HG03103 (cell line): ENCODE results near the gene CDC25C.

Experiments
- ATAC-seq: cut with Tn5 transposase; IDR thresholded peaks from one replicate; pipeline ENCODE4 v1.9.1; 2021; ENCODE audit warnings: low read depth; ENCODE audit not compliant: unreplicated experiment

CDC25C gene

GRCh38 chr5:138331449-138332368 lies at the start of gene CDC25C:
Gene CDC25C, minus strand, starts transcription at chr5:138331804. Its CDS starts 624 bp downstream, at chr5:138331180.
- peak; percentile 99 for ATAC-seq

GRCh38 chr5:138372653-138373052 lies 41.0 kb upstream of the CDC25C start:
- ATAC-seq = no peak

GRCh38 chr5:138372225-138372624 lies 40.6 kb upstream of the CDC25C start:
- no peak for ATAC-seq

- no peak for ATAC-seq
These were observed 39.9 kb upstream of the CDC25C start for GRCh38 chr5:138371454-138371853.

GRCh38 chr5:138370537-138370936 lies 38.9 kb upstream of the CDC25C start:
- no peak for ATAC-seq

- no peak for ATAC-seq
These were observed 38.1 kb upstream of the CDC25C start for GRCh38 chr5:138369706-138370105.

- ATAC-seq = no peak
These were observed 37.7 kb upstream of the CDC25C start for GRCh38 chr5:138369261-138369660.

- ATAC-seq = no peak
These were observed 35.2 kb upstream of the CDC25C start for GRCh38 chr5:138366632-138367382.

- no peak for ATAC-seq
These were observed 33.0 kb upstream of the CDC25C start for GRCh38 chr5:138364576-138364975.

- ATAC-seq = no peak
These were observed 29.4 kb upstream of the CDC25C start for GRCh38 chr5:138360941-138361452.

- no peak for ATAC-seq
These were observed 28.0 kb upstream of the CDC25C start for GRCh38 chr5:138359621-138360020.

- ATAC-seq = peak; percentile 33
These were observed 23.3 kb upstream of the CDC25C start for GRCh38 chr5:138354926-138355378.

GRCh38 chr5:138354387-138354786 lies 22.8 kb upstream of the CDC25C start:
- ATAC-seq = no peak

GRCh38 chr5:138353560-138354080 lies 22.0 kb upstream of the CDC25C start:
- no peak for ATAC-seq

- peak; percentile 32 for ATAC-seq
These were observed 21.3 kb upstream of the CDC25C start for GRCh38 chr5:138352722-138353559.

- ATAC-seq = peak; percentile 60
These were observed 20.6 kb upstream of the CDC25C start, which contains the start of gene KDM3B for GRCh38 chr5:138352071-138352721. Gene KDM3B, plus strand, starts transcription at chr5:138352685. Its CDS starts 111 bp downstream, at chr5:138352796.

- ATAC-seq = no peak
These were observed 19.9 kb upstream of the CDC25C start for GRCh38 chr5:138351517-138351916.

- no peak for ATAC-seq
These were observed 19.5 kb upstream of the CDC25C start for GRCh38 chr5:138351056-138351455.

GRCh38 chr5:138350563-138350890 lies 18.9 kb upstream of the CDC25C start:
- ATAC-seq = no peak
